Parathyroid adenoma (tissue), 2 donors: ENCODE data around the gene LYVE1.

Experiments used
- H2AFZ ChIP-seq: fragments of 300-600 bp; sonication (generic); one replicate; pipeline ENCODE4 v1.7.0; 2017; ENCODE audit warnings: antibody characterized with exemption, mild to moderate bottlenecking
- H3K27ac ChIP-seq: fragments of 300-600 bp; sonication (generic); one replicate; pipeline ENCODE4 v1.7.0; 2017
- H3K27me3 ChIP-seq: fragments of 300-600 bp; sonication (generic); one replicate; pipeline ENCODE4 v1.7.0; 2017; ENCODE audit warnings: low read length; ENCODE audit not compliant: control insufficient read depth, insufficient read depth
- H3K36me3 ChIP-seq: fragments of 300-600 bp; sonication (generic); one replicate; pipeline ENCODE4 v1.7.0; 2017; ENCODE audit warnings: low read length; ENCODE audit not compliant: control insufficient read depth, insufficient read depth
- H3K4me1 ChIP-seq: fragments of 300-600 bp; sonication (generic); one replicate; pipeline ENCODE4 v1.7.0; 2017; ENCODE audit warnings: control low read depth
- H3K4me2 ChIP-seq: fragments of 300-600 bp; sonication (generic); one replicate; pipeline ENCODE4 v1.7.0; 2017; ENCODE audit warnings: low read length
- H3K4me3 ChIP-seq: fragments of 300-600 bp; sonication (generic); one replicate; pipeline ENCODE4 v1.7.0; 2017; ENCODE audit warnings: low read depth, low read length
- H3K79me2 ChIP-seq: fragments of 300-600 bp; sonication (generic); one replicate; pipeline ENCODE4 v1.7.0; 2017; ENCODE audit warnings: control low read depth
- H3K9ac ChIP-seq: fragments of 300-600 bp; sonication (generic); one replicate; pipeline ENCODE4 v1.7.0; 2017; ENCODE audit warnings: mild to moderate bottlenecking
- H3K9me3 ChIP-seq: fragments of 300-600 bp; sonication (generic); one replicate; pipeline ENCODE4 v1.7.0; 2017; ENCODE audit warnings: low read length; ENCODE audit not compliant: control insufficient read depth
- TF ChIP-seq, protein P1 (sequence below): fragments of 300-600 bp; sonication (generic); IDR thresholded peaks from one replicate; pipeline ENCODE4 v1.7.0; 2017; ENCODE audit warnings: antibody characterized with exemption, mild to moderate bottlenecking
- donor health status: primary hyperparathyroidism.

LYVE1 gene

DNA sequence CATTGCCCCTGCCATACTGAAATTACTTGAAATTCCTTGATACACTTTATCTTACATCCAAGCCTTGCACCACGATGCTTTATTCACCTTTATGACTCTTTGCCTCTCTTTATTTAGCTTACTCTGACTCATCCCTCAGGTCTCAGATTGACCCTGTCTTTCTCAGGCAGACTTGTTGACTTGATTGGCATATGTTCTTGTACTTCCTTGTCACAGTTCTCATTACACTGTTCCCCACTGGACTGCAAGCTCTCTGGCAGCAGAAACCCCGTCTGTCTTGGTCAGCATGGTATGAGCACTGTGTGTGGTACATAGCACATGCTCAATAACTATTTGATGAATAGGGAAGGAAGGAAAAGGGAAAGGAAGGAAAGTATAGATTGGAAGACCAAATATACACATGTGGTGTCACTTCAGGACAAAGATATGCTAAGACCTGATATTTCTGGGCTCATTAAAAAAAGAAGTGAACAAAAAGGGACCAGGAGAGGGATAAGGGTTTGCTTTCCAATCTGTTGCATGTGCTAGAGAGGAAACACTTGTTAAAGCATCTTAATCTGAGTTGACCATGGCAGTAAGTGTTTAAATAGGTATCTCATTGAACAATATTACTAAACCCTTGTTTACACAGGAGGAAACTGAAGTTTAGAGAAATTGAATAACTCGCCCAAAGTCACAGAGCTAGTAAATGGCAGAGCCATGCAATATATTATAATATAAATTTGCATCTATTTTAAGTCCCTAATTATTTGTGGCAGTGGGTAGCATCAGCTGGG is 7.2 kb downstream of the LYVE1 start:
- Histone ChIP-seq H3K9ac (no peak overlapping the region), H3K9me3 (no peaks in the 10 kb centered on the region), H3K4me1 (no peaks in the 10 kb centered on the region), H3K79me2 (no peaks in the 10 kb centered on the region), H3K4me2 (no peak overlapping the region), H3K27me3 (no peaks in the 10 kb centered on the region), H3K27ac (no peak overlapping the region), H2AFZ (no peak overlapping the region), H3K36me3 (no peaks in the 10 kb centered on the region), H3K4me3 (no peak overlapping the region)
- TF ChIP-seq, protein P1, sequence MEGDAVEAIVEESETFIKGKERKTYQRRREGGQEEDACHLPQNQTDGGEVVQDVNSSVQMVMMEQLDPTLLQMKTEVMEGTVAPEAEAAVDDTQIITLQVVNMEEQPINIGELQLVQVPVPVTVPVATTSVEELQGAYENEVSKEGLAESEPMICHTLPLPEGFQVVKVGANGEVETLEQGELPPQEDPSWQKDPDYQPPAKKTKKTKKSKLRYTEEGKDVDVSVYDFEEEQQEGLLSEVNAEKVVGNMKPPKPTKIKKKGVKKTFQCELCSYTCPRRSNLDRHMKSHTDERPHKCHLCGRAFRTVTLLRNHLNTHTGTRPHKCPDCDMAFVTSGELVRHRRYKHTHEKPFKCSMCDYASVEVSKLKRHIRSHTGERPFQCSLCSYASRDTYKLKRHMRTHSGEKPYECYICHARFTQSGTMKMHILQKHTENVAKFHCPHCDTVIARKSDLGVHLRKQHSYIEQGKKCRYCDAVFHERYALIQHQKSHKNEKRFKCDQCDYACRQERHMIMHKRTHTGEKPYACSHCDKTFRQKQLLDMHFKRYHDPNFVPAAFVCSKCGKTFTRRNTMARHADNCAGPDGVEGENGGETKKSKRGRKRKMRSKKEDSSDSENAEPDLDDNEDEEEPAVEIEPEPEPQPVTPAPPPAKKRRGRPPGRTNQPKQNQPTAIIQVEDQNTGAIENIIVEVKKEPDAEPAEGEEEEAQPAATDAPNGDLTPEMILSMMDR: no peak

DNA sequence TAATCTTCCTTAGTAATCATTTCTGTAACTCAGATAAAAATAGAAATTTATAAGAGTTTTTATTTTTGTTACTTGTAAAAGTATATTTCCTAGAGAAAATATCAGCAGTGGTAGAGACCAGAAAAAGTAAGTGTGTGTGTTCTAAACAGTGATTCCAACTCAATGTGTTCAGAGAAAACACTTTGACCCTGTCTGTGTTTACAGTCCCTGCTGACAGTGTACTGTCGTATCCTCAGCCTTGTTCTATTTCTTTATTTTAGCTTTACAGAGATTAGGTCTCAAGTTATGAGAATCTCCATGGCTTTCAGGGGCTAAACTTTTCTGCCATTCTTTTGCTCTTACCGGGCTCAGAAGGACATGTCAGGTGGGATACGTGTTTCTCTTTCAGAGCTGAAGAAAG is 10.2 kb downstream of the LYVE1 start:
- no peak overlapping the region for H3K4me2 ChIP-seq
- H3K9me3 ChIP-seq: no peaks in the 10 kb centered on the region
- no peak overlapping the region for H3K27ac ChIP-seq
- TF ChIP-seq, protein P1: no peak
- H3K4me1 ChIP-seq: no peaks in the 10 kb centered on the region
- no peak overlapping the region for H3K4me3 ChIP-seq
- H3K36me3 ChIP-seq: no peaks in the 10 kb centered on the region
- H3K27me3 ChIP-seq: no peaks in the 10 kb centered on the region
- H3K9ac ChIP-seq: no peak overlapping the region
- H3K79me2 ChIP-seq: no peaks in the 10 kb centered on the region
- H2AFZ ChIP-seq: no peak overlapping the region

DNA sequence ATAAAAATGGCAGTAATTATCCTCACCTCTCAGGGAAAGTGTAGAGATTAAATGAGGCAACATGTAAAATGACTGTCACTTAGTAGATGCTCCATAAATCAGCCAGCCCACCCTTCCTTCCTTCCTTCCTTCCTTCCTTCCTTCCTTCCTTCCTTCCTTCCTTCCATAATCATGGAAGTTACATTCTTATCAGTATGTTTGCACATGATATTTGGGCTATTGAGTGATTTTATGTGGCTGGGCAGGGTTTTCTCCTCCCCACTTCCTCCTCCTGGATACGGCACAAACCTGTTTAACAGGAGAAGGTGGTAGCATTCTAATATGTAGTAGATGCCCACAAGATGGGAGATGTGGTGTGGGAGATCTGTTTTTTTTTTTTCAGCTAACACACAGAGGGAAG is 11.9 kb downstream of the LYVE1 start:
- Histone ChIP-seq H3K27ac (no peak overlapping the region), H3K4me1 (no peaks in the 10 kb centered on the region), H3K4me3 (no peak overlapping the region), H3K79me2 (no peaks in the 10 kb centered on the region), H2AFZ (no peak overlapping the region), H3K36me3 (no peaks in the 10 kb centered on the region), H3K4me2 (no peak overlapping the region), H3K9ac (no peak overlapping the region), H3K9me3 (no peaks in the 10 kb centered on the region), H3K27me3 (no peaks in the 10 kb centered on the region)
- TF ChIP-seq, protein P1: no peak

GRCh38 chr11:10551845-10552352 is 16.6 kb downstream of the LYVE1 start:
- Histone ChIP-seq H3K27me3 (no peaks in the 10 kb centered on the region), H3K9me3 (no peaks in the 10 kb centered on the region), H3K36me3 (no peaks in the 10 kb centered on the region), H3K79me2 (no peaks in the 10 kb centered on the region), H3K27ac (no peak overlapping the region), H3K9ac (no peak overlapping the region), H3K4me2 (no peak overlapping the region), H2AFZ (no peak overlapping the region), H3K4me3 (no peak overlapping the region), H3K4me1 (no peaks in the 10 kb centered on the region)
- TF ChIP-seq, protein P1: no peak

DNA sequence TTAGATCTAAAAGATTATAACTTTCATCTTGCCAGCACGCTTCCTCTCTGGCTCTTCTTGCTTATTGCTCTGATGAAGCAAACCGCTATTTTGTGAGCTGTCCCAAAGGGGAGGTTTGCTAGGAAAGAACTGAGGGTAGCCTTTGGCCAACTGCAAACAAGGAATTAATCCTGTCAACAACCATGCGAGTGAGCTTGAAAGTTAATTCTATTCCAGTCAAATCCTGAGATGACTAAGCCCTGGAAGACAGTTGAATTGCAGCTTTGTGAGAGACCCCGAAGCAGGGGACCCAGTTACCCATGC is 17.2 kb downstream of the LYVE1 start:
- TF ChIP-seq, protein P1: no peak
- H3K36me3 ChIP-seq: no peaks in the 10 kb centered on the region
- no peak overlapping the region for H3K9ac ChIP-seq
- no peak overlapping the region for H2AFZ ChIP-seq
- no peaks in the 10 kb centered on the region for H3K79me2 ChIP-seq
- no peaks in the 10 kb centered on the region for H3K4me1 ChIP-seq
- no peaks in the 10 kb centered on the region for H3K9me3 ChIP-seq
- H3K4me2 ChIP-seq: no peak overlapping the region
- no peak overlapping the region for H3K27ac ChIP-seq
- H3K27me3 ChIP-seq: no peaks in the 10 kb centered on the region
- H3K4me3 ChIP-seq: no peak overlapping the region
